OCI-LY1 (cell line): ENCODE results near the gene PKD2.

Experiments
- CTCF ChIP-seq: fragments of 200-600 bp; sonication (generic), shearing (Covaris generic); IDR thresholded peaks from 2 replicates; pipeline ENCODE4 v1.5.1; 2017; ENCODE audit warnings: mild to moderate bottlenecking, antibody characterized with exemption, low read length, moderate library complexity, mixed read lengths
- EZH2 ChIP-seq: fragments of 200-600 bp; sonication (generic), shearing (Covaris generic); IDR thresholded peaks from 2 replicates; pipeline ENCODE4 v1.8.0; 2017; ENCODE audit warnings: borderline replicate concordance, mixed run types, mild to moderate bottlenecking, antibody characterized with exemption, low read length, moderate library complexity, mixed read lengths

GRCh38 chr4:87995435-87995834 is 12.0 kb upstream of the PKD2 start:
- TF ChIP-seq CTCF (no peak), EZH2 (no peak)
